Upper lobe of left lung (tissue), 6 donors: ENCODE measurements around the gene LRG1. TPM values are rescaled to one million over a fixed set of nuclear protein-coding genes. Genes with fewer than 3 reads are reported as not detected.

ENCODE experiments used
- ATAC-seq, 2 donors: fragments of 200-7000 bp; cut with Tn5 transposase; one replicate each; pipeline ENCODE4 v1.9.1; 2022; ENCODE audit warnings: mild to moderate bottlenecking in 2 of 2, moderate library complexity in 2 of 2; ENCODE audit not compliant: low FRiP score in 2 of 2
- DNase-seq, 2 donors: peaks; one replicate each; pipeline ENCODE4 v3.0.0-alpha.2; 2019 to 2020
- H3K27ac ChIP-seq, 4 donors: fragments of 200-600 bp; sonication (generic); one replicate each; pipeline ENCODE4 v1.5.1; 2016 to 2019
- H3K27me3 ChIP-seq, 4 donors: fragments of 200-600 bp; sonication (generic); one replicate each; pipeline ENCODE4 v1.5.1; 2017 to 2019
- H3K36me3 ChIP-seq, 4 donors: fragments of 200-600 bp; sonication (generic); one replicate each; pipeline ENCODE4 v1.5.1; 2016 to 2019
- H3K4me1 ChIP-seq, 4 donors: fragments of 200-600 bp; sonication (generic); one replicate each; pipeline ENCODE4 v1.5.1; 2018 to 2019
- H3K4me3 ChIP-seq, 4 donors: fragments of 200-600 bp; sonication (generic); one replicate each; pipeline ENCODE4 v1.5.1; 2017 to 2019; ENCODE audit warnings: mild to moderate bottlenecking in 2 of 4, moderate library complexity in 1 of 4
- H3K9me3 ChIP-seq, 4 donors: fragments of 200-600 bp; sonication (generic); one replicate each; pipeline ENCODE4 v1.5.1; 2018 to 2019
- CTCF ChIP-seq, 6 experiments: fragments of 450-650 bp in 4 of 6; fragments of 200-600 bp in 2 of 6; sonication (generic) in 2 of 6; IDR thresholded peaks; one replicate each; pipeline ENCODE4 v1.5.1; 2016 to 2019; ENCODE audit warnings: antibody characterized with exemption in 6 of 6
- EP300 ChIP-seq, 4 donors: sonication (generic); formaldehyde crosslinking; IDR thresholded peaks; one replicate each; pipeline ENCODE4 v1.5.1; 2017; ENCODE audit warnings: antibody characterized with exemption in 4 of 4, control low read depth in 2 of 4
- POLR2A ChIP-seq, 4 donors: fragments of 450-650 bp; IDR thresholded peaks; one replicate each; pipeline ENCODE4 v1.5.1; 2016 to 2017; ENCODE audit warnings: antibody characterized with exemption in 4 of 4, mild to moderate bottlenecking in 2 of 4
- POLR2AphosphoS5 ChIP-seq, 2 donors: sonication (generic); formaldehyde crosslinking; IDR thresholded peaks; one replicate each; pipeline ENCODE4 v1.5.1; 2017; ENCODE audit warnings: antibody characterized with exemption in 2 of 2
- WGBS, 2 donors: methylation state at CpG; one replicate each; pipeline ENCODE4 v1.1.5; 2017 to 2018; 5-methylcytosine and 5-hydroxymethylcytosine counted together
- total RNA-seq, 6 donors: library from RNA; depleted of rRNA in 4 of 6; stranded (reverse); fragments of >200 nt in 4 of 6; gene quantifications; one replicate each; pipeline versions ENCODE4 v1.1.0 to v1.2.1, GENCODE V29; 2016 to 2021
- donor health status: DM: no; HTN: no; CAD: no; lungs with moderate emphysema.
- donor health status: DM: no; HTN: yes; CAD: no; lungs with severe emphysema.

The LRG1 gene
- total RNA-seq, 6 donors from 2014 or later, result 7.3 to 19.9 (median 12.2) TPM

GRCh38 chr19:4533835-4534424 lies 5.9 kb downstream of the LRG1 start:
- H3K36me3 ChIP-seq, result no peaks in the 10 kb centered on the region
- 73 to 87% methylated on average over 6 to 9 of the region's 9 CpGs for WGBS, 2 donors
- H3K27ac ChIP-seq, result no peak overlapping the region
- H3K9me3 ChIP-seq, result no peaks in the 10 kb centered on the region
- peaks cover 0 to 36% (median 17%) of the 10 kb centered on the region in 4 donors for H3K4me1 ChIP-seq
- no peak for TF ChIP-seq POLR2A (IDR thresholded peaks at IDR 0.05)
- TF ChIP-seq CTCF (IDR thresholded peaks at IDR 0.05), result no peak
- TF ChIP-seq EP300 (IDR thresholded peaks at IDR 0.05), result no peak
- TF ChIP-seq POLR2AphosphoS5 (IDR thresholded peaks at IDR 0.05), result no peak
- DNase-seq (no peak), ATAC-seq (no peak)
- no peaks in the 10 kb centered on the region for H3K27me3 ChIP-seq
- H3K4me3 ChIP-seq, result no peak overlapping the region

GRCh38 chr19:4533334-4533733 lies 6.5 kb downstream of the LRG1 start:
- no peak overlapping the region for H3K4me3 ChIP-seq
- ATAC-seq (no peak), DNase-seq (no peak)
- H3K9me3 ChIP-seq, result no peaks in the 10 kb centered on the region
- 80 to 84% methylated on average over 9 of the region's 9 CpGs for WGBS, 2 donors
- H3K27me3 ChIP-seq, result no peaks in the 10 kb centered on the region
- no peaks in the 10 kb centered on the region for H3K36me3 ChIP-seq
- H3K27ac ChIP-seq, result no peak overlapping the region
- TF ChIP-seq POLR2AphosphoS5 (IDR thresholded peaks at IDR 0.05) (no peak), POLR2A (IDR thresholded peaks at IDR 0.05) (no peak), CTCF (IDR thresholded peaks at IDR 0.05) (no peak), EP300 (IDR thresholded peaks at IDR 0.05) (no peak)
- H3K4me1 ChIP-seq, result peaks cover 0 to 36% (median 16%) of the 10 kb centered on the region in 4 donors

- ATAC-seq (no peak), DNase-seq (no peak)
- 52 to 59% methylated on average over 12 to 28 of the region's 28 CpGs for WGBS, 2 donors
- H3K4me3 ChIP-seq, result no peak overlapping the region
- no peaks in the 10 kb centered on the region for H3K27me3 ChIP-seq
- H3K27ac ChIP-seq, result no peak overlapping the region
- TF ChIP-seq POLR2A (IDR thresholded peaks at IDR 0.05) (no peak), POLR2AphosphoS5 (IDR thresholded peaks at IDR 0.05) (no peak), CTCF (IDR thresholded peaks at IDR 0.05) (no peak), EP300 (IDR thresholded peaks at IDR 0.05) (no peak)
- no peaks in the 10 kb centered on the region for H3K36me3 ChIP-seq
- no peaks in the 10 kb centered on the region for H3K9me3 ChIP-seq
- peaks cover 0 to 24% (median 13%) of the 10 kb centered on the region in 4 donors for H3K4me1 ChIP-seq
Observed at GRCh38 chr19:4531562-4532165, 8.2 kb downstream of the LRG1 start.

GRCh38 chr19:4529924-4530522 lies 9.8 kb downstream of the LRG1 start:
- H3K9me3 ChIP-seq, result no peaks in the 10 kb centered on the region
- no peak overlapping the region for H3K4me3 ChIP-seq
- TF ChIP-seq CTCF (IDR thresholded peaks at IDR 0.05), result no peak
- TF ChIP-seq EP300 (IDR thresholded peaks at IDR 0.05), result no peak
- no peak for TF ChIP-seq POLR2AphosphoS5 (IDR thresholded peaks at IDR 0.05)
- TF ChIP-seq POLR2A (IDR thresholded peaks at IDR 0.05), result no peak
- H3K27me3 ChIP-seq, result no peaks in the 10 kb centered on the region
- H3K4me1 ChIP-seq, result peaks cover 0 to 7% (median 3%) of the 10 kb centered on the region in 4 donors
- DNase-seq (no peak), ATAC-seq (no peak)
- 78 to 83% methylated on average over 10 to 14 of the region's 14 CpGs for WGBS, 2 donors
- no peak overlapping the region for H3K27ac ChIP-seq
- H3K36me3 ChIP-seq, result no peaks in the 10 kb centered on the region
